SK-N-SH (cell line): ENCODE measurements around the gene LGALS14. TPM values are rescaled to one million over a fixed set of nuclear protein-coding genes. Genes with fewer than 3 reads are reported as not detected.

Experiments
- CTCF ChIA-PET: fragments of 300-600, 350-600 bp; formaldehyde crosslinking; extraction: SDS; loops from one replicate; lab custom pipeline; 2021; lab: Yijun Ruan, JAX
- POLR2A ChIA-PET: fragments of 350-600 bp; sonication (Branson Sonifier 250); formaldehyde crosslinking; extraction: SDS; loops from one replicate; lab custom pipeline; 2020; ENCODE audit warnings: antibody characterized with exemption, inconsistent platforms; lab: Yijun Ruan, JAX
- DNase-seq: peaks from one replicate; pipeline ENCODE4 v3.0.0; 2012
- H2AFZ ChIP-seq: fragments of 200-600 bp; sonication (generic); 2 replicates; pipeline ENCODE4 v1.8.1; 2016; ENCODE audit warnings: antibody characterized with exemption, mild to moderate bottlenecking, low read depth
- H3F3A ChIP-seq: fragments of 200-600 bp; sonication (generic); replicated peaks from 2 replicates; pipeline ENCODE3; 2016; ENCODE audit warnings: antibody characterized with exemption, mild to moderate bottlenecking; ENCODE audit not compliant: insufficient read depth
- H3K27ac ChIP-seq, 2 experiments: fragments of 200-500 bp in 1 of 2; fragments of 200-600 bp in 1 of 2; sonication (Bioruptor generic) in 1 of 2; sonication (generic), shearing (Covaris generic) in 1 of 2; 2 replicates each; pipeline versions ENCODE4 v1.5.1 to v1.6.1; 2014 to 2016; ENCODE audit warnings: low read depth in 2 of 2, inconsistent platforms in 1 of 2, low read length in 1 of 2, mild to moderate bottlenecking in 1 of 2, mixed read lengths in 1 of 2
- H3K27me3 ChIP-seq: fragments of 200-600 bp; sonication (generic), shearing (Covaris generic); 2 replicates; pipeline ENCODE4 v1.6.1; 2016; ENCODE audit warnings: mixed run types; ENCODE audit not compliant: insufficient read depth
- H3K36me3 ChIP-seq, 2 experiments: fragments of 200-500 bp in 1 of 2; fragments of 200-600 bp in 1 of 2; sonication (Bioruptor generic) in 1 of 2; sonication (generic) in 1 of 2; replicated peaks in 1 of 2; 2 replicates each; pipeline versions ENCODE3 to v1.5.1; 2014 to 2016; ENCODE audit warnings: low read length in 1 of 2, mild to moderate bottlenecking in 1 of 2; ENCODE audit not compliant: insufficient read depth in 2 of 2, control insufficient read depth in 1 of 2
- H3K4me1 ChIP-seq, 2 experiments: fragments of 200-500 bp in 1 of 2; fragments of 200-600 bp in 1 of 2; sonication (Bioruptor generic) in 1 of 2; sonication (generic), shearing (Covaris generic) in 1 of 2; 2 replicates each; pipeline versions ENCODE4 v1.5.1 to v1.6.1; 2014 to 2016; ENCODE audit warnings: low read depth in 1 of 2, low read length in 1 of 2, mixed run types in 1 of 2; ENCODE audit not compliant: insufficient read depth in 2 of 2, control insufficient read depth in 1 of 2
- H3K4me2 ChIP-seq: fragments of 200-600 bp; sonication (generic), shearing (Covaris generic); 2 replicates; pipeline ENCODE4 v1.6.1; 2017; ENCODE audit warnings: mixed run types
- H3K4me3 ChIP-seq, 2 experiments: fragments of 200-500 bp in 1 of 2; fragments of 200-600 bp in 1 of 2; sonication (Bioruptor generic) in 1 of 2; sonication (generic), shearing (Covaris generic) in 1 of 2; 2 replicates each; pipeline versions ENCODE4 v1.5.1 to v1.8.1; 2014 to 2016; ENCODE audit warnings: low read depth in 2 of 2, inconsistent platforms in 1 of 2, low read length in 1 of 2, mild to moderate bottlenecking in 1 of 2, mixed read lengths in 1 of 2, moderate library complexity in 1 of 2
- H3K79me2 ChIP-seq: fragments of 200-600 bp; sonication (generic); 2 replicates; pipeline ENCODE4 v1.8.1; 2017; ENCODE audit warnings: mild to moderate bottlenecking; ENCODE audit not compliant: insufficient read depth
- H3K9ac ChIP-seq: fragments of 200-600 bp; sonication (generic); 2 replicates; pipeline ENCODE4 v1.6.1; 2017; ENCODE audit warnings: mixed run types
- H3K9me2 ChIP-seq: fragments of 200-600 bp; sonication (generic); 2 replicates; pipeline ENCODE4 v1.6.1; 2017; ENCODE audit warnings: mixed run types
- H3K9me3 ChIP-seq: fragments of 200-600 bp; sonication (generic); 2 replicates; pipeline ENCODE4 v1.6.1; 2017; ENCODE audit warnings: mixed run types, mild to moderate bottlenecking, moderate library complexity
- H4K20me1 ChIP-seq: fragments of 200-600 bp; sonication (generic); 2 replicates; pipeline ENCODE4 v1.6.1; 2017; ENCODE audit warnings: mild to moderate bottlenecking, mixed run types; ENCODE audit not compliant: insufficient read depth
- CHD2 ChIP-seq: fragments of 150-350 bp; IDR thresholded peaks from 2 replicates; pipeline ENCODE4 v1.6.1; 2018; ENCODE audit warnings: low read length; ENCODE audit not compliant: partially characterized antibody
- EP300 ChIP-seq, 2 experiments: IDR thresholded peaks; 2 replicates each; pipeline versions ENCODE4 v1.4.0 to v1.6.1; 2012; ENCODE audit warnings: borderline replicate concordance in 1 of 2, low read depth in 1 of 2, low read length in 1 of 2
- EZH2phosphoT487 ChIP-seq: fragments of 200-600 bp; sonication (generic); IDR thresholded peaks from 2 replicates; pipeline ENCODE4 v1.6.1; 2017; ENCODE audit warnings: low read depth, mixed run types, mild to moderate bottlenecking, antibody characterized with exemption, moderate library complexity, borderline replicate concordance
- FOSL2 ChIP-seq: IDR thresholded peaks from 2 replicates; pipeline ENCODE4 v1.4.0; 2012; ENCODE audit warnings: low read depth, mild to moderate bottlenecking, moderate library complexity, borderline replicate concordance
- JUND ChIP-seq: IDR thresholded peaks from 2 replicates; pipeline ENCODE4 v1.4.0; 2012
- MEF2A ChIP-seq: IDR thresholded peaks from 2 replicates; pipeline ENCODE4 v1.4.0; 2012; ENCODE audit warnings: low read depth, borderline replicate concordance
- MXI1 ChIP-seq: IDR thresholded peaks from 2 replicates; pipeline ENCODE4 v1.6.1; 2012; ENCODE audit warnings: mild to moderate bottlenecking, low read depth, low read length, improper control_type of control experiment
- NRF1 ChIP-seq: IDR thresholded peaks from 2 replicates; pipeline ENCODE4 v1.6.1; 2012; ENCODE audit warnings: low read depth, mild to moderate bottlenecking, low read length
- POLR2AphosphoS5 ChIP-seq: IDR thresholded peaks from 2 replicates; pipeline ENCODE4 v1.6.1; 2012; ENCODE audit warnings: low read depth, low read length
- RAD21 ChIP-seq: IDR thresholded peaks from 2 replicates; pipeline ENCODE4 v1.6.1; 2012; ENCODE audit warnings: mild to moderate bottlenecking, low read length
- SIN3A ChIP-seq: IDR thresholded peaks from 2 replicates; pipeline ENCODE4 v1.6.1; 2012; ENCODE audit warnings: low read depth, mild to moderate bottlenecking, low read length, moderate library complexity, borderline replicate concordance
- SMC3 ChIP-seq: IDR thresholded peaks from 2 replicates; pipeline ENCODE4 v1.6.1; 2012; ENCODE audit warnings: low read depth, low read length, improper control_type of control experiment
- TAF1 ChIP-seq: IDR thresholded peaks from 2 replicates; pipeline ENCODE4 v1.6.1; 2012; ENCODE audit warnings: low read depth, mild to moderate bottlenecking, low read length, moderate library complexity, borderline replicate concordance
- TCF12 ChIP-seq: IDR thresholded peaks from 2 replicates; pipeline ENCODE4 v1.4.0; 2012
- TEAD4 ChIP-seq: IDR thresholded peaks from 2 replicates; pipeline ENCODE4 v1.4.0; 2012; ENCODE audit warnings: mild to moderate bottlenecking, borderline replicate concordance; ENCODE audit not compliant: insufficient read depth
- YY1 ChIP-seq: IDR thresholded peaks from 2 replicates; pipeline ENCODE4 v1.4.0; 2012; ENCODE audit warnings: low read depth, mild to moderate bottlenecking
- WGBS: methylation state at CpG from one replicate; pipeline ENCODE4 v1.1.6; 2017; ENCODE audit warnings: low lambda C conversion rate; 5-methylcytosine and 5-hydroxymethylcytosine counted together
- polyA plus RNA-seq, 3 experiments: library from polyadenylated mRNA; depleted of rRNA; stranded (reverse); fragments of >200 nt; gene quantifications; 2 replicates each; pipeline ENCODE4 v1.2.3, GENCODE V29; 2012
- TF ChIP-seq, protein P1 (sequence below): fragments of 200-600 bp; sonication (generic); IDR thresholded peaks from 2 replicates; pipeline ENCODE4 v1.6.1; 2017; ENCODE audit warnings: antibody characterized with exemption, mild to moderate bottlenecking, moderate library complexity
- TF ChIP-seq, protein P2 (sequence below): fragments of 150-350 bp; IDR thresholded peaks from 2 replicates; pipeline ENCODE4 v1.6.1; 2017; ENCODE audit warnings: antibody characterized with exemption, low read length, low read depth, borderline replicate concordance
- TF ChIP-seq, protein P3 (sequence below): fragments of 150-350 bp; IDR thresholded peaks from 2 replicates; pipeline ENCODE4 v1.6.1; 2016; ENCODE audit warnings: mild to moderate bottlenecking, low read depth, low read length

The LGALS14 gene
- polyA plus RNA-seq, 1 of the 3 experiments (the other 2 are of a cell fraction) = not detected

DNA sequence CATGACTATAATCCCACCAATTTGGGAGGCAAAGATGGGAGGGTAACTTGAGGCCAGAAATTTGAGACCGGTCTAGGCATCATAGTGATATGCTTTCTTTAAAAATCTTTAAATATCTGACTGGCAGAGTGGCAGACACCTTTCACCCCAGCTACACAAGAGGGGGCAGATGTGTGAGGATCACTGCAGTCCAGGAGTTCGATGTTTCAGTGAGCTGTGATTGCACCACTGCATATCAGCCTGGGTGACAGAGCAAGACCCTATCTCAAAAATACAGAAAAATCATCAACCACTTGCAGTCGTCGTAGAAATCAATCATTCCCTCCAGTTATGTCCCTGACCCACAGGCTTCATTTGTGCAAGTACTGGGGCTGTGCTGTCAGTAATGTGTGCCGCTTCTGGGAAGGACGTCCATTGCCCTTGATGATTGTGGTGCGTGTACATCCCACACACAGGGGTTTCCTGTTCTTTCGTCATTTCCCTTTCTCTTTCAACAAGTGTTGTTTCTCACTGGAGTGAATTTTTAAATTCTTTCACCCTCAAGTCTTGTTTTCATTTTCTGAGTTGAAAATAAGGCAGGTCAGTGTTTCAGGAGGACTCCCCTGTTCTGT lies 1.4 kb downstream of the LGALS14 start:
- TF ChIP-seq, protein P1, sequence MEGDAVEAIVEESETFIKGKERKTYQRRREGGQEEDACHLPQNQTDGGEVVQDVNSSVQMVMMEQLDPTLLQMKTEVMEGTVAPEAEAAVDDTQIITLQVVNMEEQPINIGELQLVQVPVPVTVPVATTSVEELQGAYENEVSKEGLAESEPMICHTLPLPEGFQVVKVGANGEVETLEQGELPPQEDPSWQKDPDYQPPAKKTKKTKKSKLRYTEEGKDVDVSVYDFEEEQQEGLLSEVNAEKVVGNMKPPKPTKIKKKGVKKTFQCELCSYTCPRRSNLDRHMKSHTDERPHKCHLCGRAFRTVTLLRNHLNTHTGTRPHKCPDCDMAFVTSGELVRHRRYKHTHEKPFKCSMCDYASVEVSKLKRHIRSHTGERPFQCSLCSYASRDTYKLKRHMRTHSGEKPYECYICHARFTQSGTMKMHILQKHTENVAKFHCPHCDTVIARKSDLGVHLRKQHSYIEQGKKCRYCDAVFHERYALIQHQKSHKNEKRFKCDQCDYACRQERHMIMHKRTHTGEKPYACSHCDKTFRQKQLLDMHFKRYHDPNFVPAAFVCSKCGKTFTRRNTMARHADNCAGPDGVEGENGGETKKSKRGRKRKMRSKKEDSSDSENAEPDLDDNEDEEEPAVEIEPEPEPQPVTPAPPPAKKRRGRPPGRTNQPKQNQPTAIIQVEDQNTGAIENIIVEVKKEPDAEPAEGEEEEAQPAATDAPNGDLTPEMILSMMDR = no peak
- TF ChIP-seq TEAD4 = no peak
- no peak for TF ChIP-seq YY1
- TF ChIP-seq MXI1 = no peak
- TF ChIP-seq FOSL2 = no peak
- no peak for TF ChIP-seq JUND
- no peak for TF ChIP-seq POLR2AphosphoS5
- TF ChIP-seq EZH2phosphoT487 = no peak
- no peak for TF ChIP-seq SMC3
- TF ChIP-seq EP300 (IDR thresholded peaks at IDR 0.05; ENCODE audit: borderline replicate concordance in 1 of 2, low read depth in 1 of 2, low read length in 1 of 2) = no peak
- TF ChIP-seq TCF12 = no peak
- TF ChIP-seq, protein P2, sequence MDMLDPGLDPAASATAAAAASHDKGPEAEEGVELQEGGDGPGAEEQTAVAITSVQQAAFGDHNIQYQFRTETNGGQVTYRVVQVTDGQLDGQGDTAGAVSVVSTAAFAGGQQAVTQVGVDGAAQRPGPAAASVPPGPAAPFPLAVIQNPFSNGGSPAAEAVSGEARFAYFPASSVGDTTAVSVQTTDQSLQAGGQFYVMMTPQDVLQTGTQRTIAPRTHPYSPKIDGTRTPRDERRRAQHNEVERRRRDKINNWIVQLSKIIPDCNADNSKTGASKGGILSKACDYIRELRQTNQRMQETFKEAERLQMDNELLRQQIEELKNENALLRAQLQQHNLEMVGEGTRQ = no peak
- no peak for TF ChIP-seq RAD21
- no peak for TF ChIP-seq NRF1
- Histone ChIP-seq H3K27ac (no peak overlapping the region), H3K9me2 (no peaks in the 10 kb centered on the region), H3K36me3 (no peaks in the 10 kb centered on the region), H3K27me3 (peaks cover 10% of the 10 kb centered on the region; the same call in 1 of the 2 replicates), H3K79me2 (no peaks in the 10 kb centered on the region), H3K4me2 (no peak overlapping the region), H3F3A (no peaks in the 10 kb centered on the region), H3K4me1 (no peaks in the 10 kb centered on the region), H3K9me3 (no peaks in the 10 kb centered on the region), H3K9ac (no peak overlapping the region), H2AFZ (no peak overlapping the region), H3K4me3 (no peak overlapping the region), H4K20me1 (no peaks in the 10 kb centered on the region)
- ChIA-PET POLR2A (no interaction called here), CTCF (no interaction called here)
- WGBS = 21% methylated on average over 8 of the region's 8 CpGs
- no peak for DNase-seq

DNA sequence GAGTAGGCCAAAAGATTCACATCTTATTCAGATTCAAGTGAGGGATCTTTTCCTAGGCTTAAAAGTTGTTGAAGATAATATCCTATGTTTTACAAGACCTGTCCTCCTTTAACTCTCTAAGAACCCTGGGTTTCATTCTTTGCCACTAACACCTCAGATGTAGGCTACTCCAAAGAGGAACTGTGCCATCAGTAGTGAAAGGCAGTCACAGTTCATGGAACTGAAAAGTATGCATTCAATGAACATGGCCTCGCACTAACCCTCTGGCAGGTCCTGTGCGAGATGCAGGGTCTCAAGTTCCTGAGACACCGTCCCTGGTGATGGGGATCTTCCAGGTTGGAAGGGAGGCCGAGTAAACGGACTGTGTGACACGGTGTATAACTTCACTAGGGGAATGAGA lies 4.3 kb downstream of the LGALS14 start:
- Histone ChIP-seq H3F3A (no peaks in the 10 kb centered on the region), H3K27ac (no peak overlapping the region), H3K27me3 (peaks cover 10% of the 10 kb centered on the region; the same call in 1 of the 2 replicates), H3K9me2 (no peaks in the 10 kb centered on the region), H3K9me3 (no peaks in the 10 kb centered on the region), H4K20me1 (no peaks in the 10 kb centered on the region), H3K4me3 (no peak overlapping the region), H3K9ac (no peak overlapping the region), H3K36me3 (no peaks in the 10 kb centered on the region), H2AFZ (no peak overlapping the region), H3K79me2 (no peaks in the 10 kb centered on the region), H3K4me2 (no peak overlapping the region), H3K4me1 (no peaks in the 10 kb centered on the region)
- CTCF ChIA-PET = no interaction called here
- no peak for DNase-seq
- POLR2A ChIA-PET = no interaction called here
- 2% methylated on average over 6 of the region's 6 CpGs for WGBS
- no peak for TF ChIP-seq EZH2phosphoT487
- TF ChIP-seq, protein P3, sequence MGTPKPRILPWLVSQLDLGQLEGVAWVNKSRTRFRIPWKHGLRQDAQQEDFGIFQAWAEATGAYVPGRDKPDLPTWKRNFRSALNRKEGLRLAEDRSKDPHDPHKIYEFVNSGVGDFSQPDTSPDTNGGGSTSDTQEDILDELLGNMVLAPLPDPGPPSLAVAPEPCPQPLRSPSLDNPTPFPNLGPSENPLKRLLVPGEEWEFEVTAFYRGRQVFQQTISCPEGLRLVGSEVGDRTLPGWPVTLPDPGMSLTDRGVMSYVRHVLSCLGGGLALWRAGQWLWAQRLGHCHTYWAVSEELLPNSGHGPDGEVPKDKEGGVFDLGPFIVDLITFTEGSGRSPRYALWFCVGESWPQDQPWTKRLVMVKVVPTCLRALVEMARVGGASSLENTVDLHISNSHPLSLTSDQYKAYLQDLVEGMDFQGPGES = no peak
- TF ChIP-seq SIN3A = no peak
- TF ChIP-seq, protein P2 = no peak
- no peak for TF ChIP-seq TAF1
- no peak for TF ChIP-seq CHD2
- TF ChIP-seq RAD21 = no peak
- TF ChIP-seq MEF2A = no peak
